Measurements from ENCODE around the gene PRRC2C. TPM values are rescaled to one million over a fixed set of nuclear protein-coding genes. Genes with fewer than 3 reads are reported as not detected.
"Not testable (repeated sequence)": the region's sequence is repeated elsewhere in the genome, so short reads cannot be mapped to it uniquely, and the experiment has no call there.

Gene PRRC2C
- total and polyA plus RNA-seq, 4 donors: 35.1 to 121 (median 80.4) TPM

- WGBS, 2 donors: 78 to 83% methylated on average over 2 of the region's 2 CpGs
- Histone ChIP-seq H3K27ac (ENCODE audit: low read depth in 1 of 2, low read length in 1 of 2) (no peak overlapping the region), H3K9ac (ENCODE audit: insufficient read depth in 1 of 2, low read length in 2 of 2) (no peak overlapping the region), H3K27me3 (ENCODE audit: control insufficient read depth in 3 of 3, insufficient read depth in 3 of 3, low read length in 2 of 3) (no peaks in the 10 kb centered on the region), H3K4me1 (ENCODE audit: control insufficient read depth in 5 of 5, insufficient read depth in 5 of 5, low read length in 5 of 5) (peaks cover 0 to 2% (median 0%) of the 10 kb centered on the region in 5 donors), H3K36me3 (ENCODE audit: control insufficient read depth in 4 of 4, insufficient read depth in 4 of 4, low read length in 4 of 4) (no peaks in the 10 kb centered on the region), H3K9me3 (ENCODE audit: control insufficient read depth in 4 of 4, insufficient read depth in 3 of 4, low read length in 3 of 4) (no peaks in the 10 kb centered on the region), H3K4me3 (no peak overlapping the region)
- ATAC-seq (ENCODE audit: insufficient read depth, low FRiP score) (no peak), DNase-seq (no peak)
- no peak for TF ChIP-seq CTCF (IDR thresholded peaks at IDR 0.05; ENCODE audit: control extremely low read depth, extremely low read depth)
Observed at GRCh38 chr1:171611306-171611705, 126.0 kb downstream of the PRRC2C start.

- no peak for ATAC-seq (ENCODE audit: insufficient read depth, low FRiP score)
- H3K27ac ChIP-seq (ENCODE audit: low read depth in 1 of 2, low read length in 1 of 2): no peak overlapping the region
- peaks cover 0 to 2% (median 0%) of the 10 kb centered on the region in 5 donors for H3K4me1 ChIP-seq (ENCODE audit: control insufficient read depth in 5 of 5, insufficient read depth in 5 of 5, low read length in 5 of 5)
- no peaks in the 10 kb centered on the region for H3K27me3 ChIP-seq (ENCODE audit: control insufficient read depth in 3 of 3, insufficient read depth in 3 of 3, low read length in 2 of 3)
- no peak for TF ChIP-seq CTCF (IDR thresholded peaks at IDR 0.05; ENCODE audit: control extremely low read depth, extremely low read depth)
- no peak overlapping the region for H3K9ac ChIP-seq (ENCODE audit: insufficient read depth in 1 of 2, low read length in 2 of 2)
- no peaks in the 10 kb centered on the region for H3K9me3 ChIP-seq (ENCODE audit: control insufficient read depth in 4 of 4, insufficient read depth in 3 of 4, low read length in 3 of 4)
- DNase-seq: no peak
- H3K36me3 ChIP-seq (ENCODE audit: control insufficient read depth in 4 of 4, insufficient read depth in 4 of 4, low read length in 4 of 4): no peaks in the 10 kb centered on the region
- WGBS, 2 donors: 96 to 100% methylated on average over 1 of the region's 1 CpG
- no peak overlapping the region for H3K4me3 ChIP-seq
Observed at GRCh38 chr1:171613282-171613681, 128.0 kb downstream of the PRRC2C start.

- H3K27ac ChIP-seq (ENCODE audit: low read depth in 1 of 2, low read length in 1 of 2); H3K27me3 ChIP-seq (ENCODE audit: control insufficient read depth in 3 of 3, insufficient read depth in 3 of 3, low read length in 2 of 3); H3K9me3 ChIP-seq (ENCODE audit: control insufficient read depth in 4 of 4, insufficient read depth in 3 of 4, low read length in 3 of 4); H3K36me3 ChIP-seq (ENCODE audit: control insufficient read depth in 4 of 4, insufficient read depth in 4 of 4, low read length in 4 of 4); ATAC-seq (ENCODE audit: insufficient read depth, low FRiP score); H3K4me3 ChIP-seq; DNase-seq; H3K4me1 ChIP-seq (ENCODE audit: control insufficient read depth in 5 of 5, insufficient read depth in 5 of 5, low read length in 5 of 5); H3K9ac ChIP-seq (ENCODE audit: insufficient read depth in 1 of 2, low read length in 2 of 2): not testable (repeated sequence)
- WGBS, 2 donors: 80 to 88% methylated on average over 14 of the region's 14 CpGs
Observed at GRCh38 chr1:171615122-171615906, 130.0 kb downstream of the PRRC2C start.

- ATAC-seq (ENCODE audit: insufficient read depth, low FRiP score): no peak
- Histone ChIP-seq H3K4me1 (ENCODE audit: control insufficient read depth in 5 of 5, insufficient read depth in 5 of 5, low read length in 5 of 5) (peaks cover 0 to 2% (median 0%) of the 10 kb centered on the region in 5 donors), H3K4me3 (no peak overlapping the region), H3K9ac (ENCODE audit: insufficient read depth in 1 of 2, low read length in 2 of 2) (no peak overlapping the region), H3K27ac (ENCODE audit: low read depth in 1 of 2, low read length in 1 of 2) (no peak overlapping the region), H3K27me3 (ENCODE audit: control insufficient read depth in 3 of 3, insufficient read depth in 3 of 3, low read length in 2 of 3) (no peaks in the 10 kb centered on the region), H3K9me3 (ENCODE audit: control insufficient read depth in 4 of 4, insufficient read depth in 3 of 4, low read length in 3 of 4) (no peaks in the 10 kb centered on the region), H3K36me3 (ENCODE audit: control insufficient read depth in 4 of 4, insufficient read depth in 4 of 4, low read length in 4 of 4) (no peaks in the 10 kb centered on the region)
- DNase-seq: no peak
- no peak for TF ChIP-seq CTCF (IDR thresholded peaks at IDR 0.05; ENCODE audit: control extremely low read depth, extremely low read depth)
- WGBS, 2 donors: 68 to 70% methylated on average over 2 of the region's 2 CpGs
Observed at GRCh38 chr1:171616586-171616985, 131.3 kb downstream of the PRRC2C start.
